NB4 (cell line): ENCODE results near the gene MMP25.

Source experiments
- DNase-seq: peaks from one replicate; pipeline ENCODE4 v3.0.0; 2010; ENCODE audit warnings: low read depth
- H3K4me3 ChIP-seq: one replicate; pipeline ENCODE4 v1.5.1; 2011; ENCODE audit warnings: mild to moderate bottlenecking, low read depth, low read length, moderate library complexity
- CTCF ChIP-seq: IDR thresholded peaks from one replicate; pipeline ENCODE4 v1.5.1; 2012; ENCODE audit warnings: low read depth, low read length
- MAX ChIP-seq: IDR thresholded peaks from 2 replicates; pipeline ENCODE4 v1.6.1; 2011; ENCODE audit warnings: low read depth, low read length
- MYC ChIP-seq: IDR thresholded peaks from 2 replicates; pipeline ENCODE4 v1.6.1; 2011; ENCODE audit warnings: low read depth, low read length
- POLR2A ChIP-seq: IDR thresholded peaks from 2 replicates; pipeline ENCODE4 v1.6.1; 2011; ENCODE audit warnings: mild to moderate bottlenecking; ENCODE audit not compliant: insufficient read length; ENCODE audit errors: extremely low read depth

MMP25 gene

DNA sequence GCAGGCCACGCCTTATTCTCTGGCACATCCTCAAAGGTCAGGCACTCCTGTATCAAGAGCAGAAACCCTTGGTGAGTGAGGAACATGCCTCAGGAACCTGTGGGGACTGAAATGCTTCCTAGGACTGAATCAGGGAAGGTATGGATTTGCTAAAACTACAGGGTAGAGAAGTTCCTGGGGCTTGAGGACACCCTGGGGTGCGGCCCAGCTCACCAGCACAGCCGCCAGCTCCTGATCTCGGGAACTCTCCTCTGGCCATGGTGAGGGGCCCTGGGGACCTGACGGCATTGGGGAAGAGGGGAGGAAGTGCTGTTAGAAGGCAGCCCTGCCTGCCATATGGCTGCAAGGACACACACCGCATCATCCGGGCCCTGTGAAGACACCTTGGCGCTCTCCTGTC is 45.2 kb downstream of the MMP25 start:
- H3K4me3 ChIP-seq: no peak overlapping the region
- DNase-seq: no peak
- TF ChIP-seq MAX: no peak
- TF ChIP-seq MYC: no peak
- no peak for TF ChIP-seq POLR2A
- no peak for TF ChIP-seq CTCF

DNA sequence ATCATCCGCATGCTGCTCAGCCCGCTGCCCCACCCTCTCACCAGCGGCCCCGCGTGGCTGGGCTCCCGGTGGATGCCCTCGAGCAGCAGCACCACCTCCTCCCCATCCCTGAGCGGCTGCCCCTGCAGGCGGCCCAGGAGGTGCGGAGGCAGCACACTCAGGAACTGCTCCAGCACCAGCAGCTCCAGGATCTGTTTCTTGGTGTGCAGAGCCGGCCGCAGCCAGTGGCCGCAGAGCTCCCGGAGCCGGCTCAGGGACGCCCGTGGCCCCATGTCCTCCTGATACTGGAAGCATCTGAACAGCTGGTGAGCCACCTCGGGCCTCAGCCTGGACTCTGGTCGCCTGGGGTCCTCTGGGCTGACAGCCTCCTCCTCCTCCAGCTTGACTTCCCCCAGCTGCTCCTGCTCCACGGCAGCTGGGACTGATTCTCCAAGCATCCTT is 46.2 kb downstream of the MMP25 start:
- DNase-seq: no peak
- TF ChIP-seq MYC: no peak
- no peak for TF ChIP-seq MAX
- no peak for TF ChIP-seq CTCF
- no peak for TF ChIP-seq POLR2A
- no peak overlapping the region for H3K4me3 ChIP-seq

- TF ChIP-seq CTCF: peak; percentile 67
- TF ChIP-seq MYC: no peak
- no peak for TF ChIP-seq MAX
- no peak overlapping the region for H3K4me3 ChIP-seq
- DNase-seq: peak; percentile 75
Observed at GRCh38 chr16:3094289-3095027, 48.1 kb downstream of the MMP25 start.

DNA sequence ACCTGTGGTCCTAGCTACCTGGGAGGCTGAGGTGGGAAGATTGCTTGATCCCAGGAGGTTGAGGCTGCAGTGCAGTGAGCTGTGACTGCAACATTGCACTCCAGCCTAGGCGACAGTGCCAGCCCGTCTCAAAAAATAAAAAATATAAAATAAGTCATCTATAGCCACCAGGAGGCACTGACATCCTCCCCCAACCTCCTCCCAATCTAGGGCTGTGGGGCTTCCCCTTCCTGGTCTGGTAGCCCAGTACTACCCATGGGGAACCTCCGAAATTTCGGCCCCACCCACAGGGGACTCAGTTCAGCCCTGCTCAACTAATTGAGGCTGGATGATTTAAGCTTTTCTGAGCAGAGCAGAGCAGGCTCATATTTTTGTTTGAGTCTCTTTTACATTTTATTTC is 49.5 kb downstream of the MMP25 start:
- TF ChIP-seq MAX (no peak), CTCF (peak; percentile 41), POLR2A (no peak)
- peak; percentile 85 for DNase-seq
- no peak overlapping the region for H3K4me3 ChIP-seq

DNA sequence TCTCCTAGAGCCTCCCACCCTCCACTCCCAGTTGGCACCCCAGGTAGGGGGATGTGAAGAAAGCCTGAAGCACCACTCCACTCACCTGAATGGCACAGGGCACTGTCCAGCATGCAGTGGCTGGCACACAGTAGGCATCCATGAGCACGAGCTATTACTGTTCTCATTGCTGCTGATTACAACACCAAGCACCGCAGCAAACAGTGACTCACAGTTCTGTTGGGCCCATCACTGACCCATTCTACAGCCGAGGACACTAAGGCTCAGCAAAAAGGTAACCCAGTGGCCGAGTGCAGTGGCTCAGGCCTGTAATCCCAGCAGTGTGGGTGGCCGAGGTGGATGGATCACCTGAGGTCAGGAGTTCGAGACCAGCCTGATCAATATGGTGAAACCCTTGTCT is 50.0 kb downstream of the MMP25 start:
- TF ChIP-seq MYC (no peak), POLR2A (no peak), CTCF (no peak), MAX (no peak)
- DNase-seq: no peak
- no peak overlapping the region for H3K4me3 ChIP-seq

- DNase-seq: no peak
- no peak overlapping the region for H3K4me3 ChIP-seq
Observed at GRCh38 chr16:3097266-3097665, 50.9 kb downstream of the MMP25 start.

More at GRCh38 chr16:3097266-3097665, 50.9 kb downstream of the MMP25 start:
- TF ChIP-seq POLR2A (no peak), MYC (no peak), MAX (no peak), CTCF (no peak)
